ENCODE results near the gene GFAP. TPM values are rescaled to one million over a fixed set of nuclear protein-coding genes. Genes with fewer than 3 reads are reported as not detected.

The GFAP gene
- total and polyA plus RNA-seq, 2 experiments from 2014 or later: 0.10 TPM; not detected in 1

DNA sequence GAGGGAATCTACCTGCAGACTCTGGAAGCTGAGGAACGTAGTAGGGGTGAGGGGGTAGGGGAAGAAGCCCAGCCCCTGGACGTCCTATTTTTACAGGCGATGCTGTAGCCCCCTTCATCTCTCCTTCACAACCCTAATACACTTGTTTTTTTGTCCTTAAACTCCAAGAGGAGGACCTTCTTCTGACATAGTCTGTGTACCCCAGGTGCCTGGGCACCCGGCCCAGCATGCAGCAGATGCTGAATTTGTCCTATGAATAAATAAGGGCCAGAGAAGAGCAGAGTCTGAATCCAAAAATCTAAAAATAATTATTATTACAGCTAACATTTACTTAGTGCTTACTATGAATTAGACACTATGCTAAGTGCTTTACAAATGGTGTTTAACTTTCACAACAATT is 27.2 kb upstream of the GFAP start:
- no peaks in the 10 kb centered on the region for H3K9me2 ChIP-seq (replicated peaks; ENCODE audit: insufficient read depth)
- no peaks in the 10 kb centered on the region for H3K36me3 ChIP-seq (replicated peaks; ENCODE audit: insufficient read depth, low read depth)
- H2AFZ ChIP-seq: no peak overlapping the region
- H3K27ac ChIP-seq: no peak overlapping the region
- TF ChIP-seq EZH2phosphoT487 (IDR thresholded peaks at IDR 0.05; ENCODE audit: low read depth, severe bottlenecking, unreplicated experiment) (no peak), EZH2 (IDR thresholded peaks at IDR 0.05; ENCODE audit: borderline replicate concordance) (no peak)
- TF ChIP-seq, protein P1, sequence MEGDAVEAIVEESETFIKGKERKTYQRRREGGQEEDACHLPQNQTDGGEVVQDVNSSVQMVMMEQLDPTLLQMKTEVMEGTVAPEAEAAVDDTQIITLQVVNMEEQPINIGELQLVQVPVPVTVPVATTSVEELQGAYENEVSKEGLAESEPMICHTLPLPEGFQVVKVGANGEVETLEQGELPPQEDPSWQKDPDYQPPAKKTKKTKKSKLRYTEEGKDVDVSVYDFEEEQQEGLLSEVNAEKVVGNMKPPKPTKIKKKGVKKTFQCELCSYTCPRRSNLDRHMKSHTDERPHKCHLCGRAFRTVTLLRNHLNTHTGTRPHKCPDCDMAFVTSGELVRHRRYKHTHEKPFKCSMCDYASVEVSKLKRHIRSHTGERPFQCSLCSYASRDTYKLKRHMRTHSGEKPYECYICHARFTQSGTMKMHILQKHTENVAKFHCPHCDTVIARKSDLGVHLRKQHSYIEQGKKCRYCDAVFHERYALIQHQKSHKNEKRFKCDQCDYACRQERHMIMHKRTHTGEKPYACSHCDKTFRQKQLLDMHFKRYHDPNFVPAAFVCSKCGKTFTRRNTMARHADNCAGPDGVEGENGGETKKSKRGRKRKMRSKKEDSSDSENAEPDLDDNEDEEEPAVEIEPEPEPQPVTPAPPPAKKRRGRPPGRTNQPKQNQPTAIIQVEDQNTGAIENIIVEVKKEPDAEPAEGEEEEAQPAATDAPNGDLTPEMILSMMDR (IDR thresholded peaks at IDR 0.05; ENCODE audit: poor library complexity): no peak
- no peaks in the 10 kb centered on the region for H3K9me3 ChIP-seq (ENCODE audit: low read depth)
- WGBS (ENCODE audit: low lambda C conversion rate, missing lambda C conversion rate): 89% methylated on average over 4 of the region's 4 CpGs
- no peak overlapping the region for H3K4me3 ChIP-seq
- H4K20me1 ChIP-seq (ENCODE audit: insufficient read depth, poor library complexity, severe bottlenecking): no peaks in the 10 kb centered on the region
- H3K4me1 ChIP-seq (ENCODE audit: insufficient read depth): no peaks in the 10 kb centered on the region
- H3K79me2 ChIP-seq: peaks cover 82% of the 10 kb centered on the region
- H3K4me2 ChIP-seq: no peak overlapping the region
- DNase-seq (ENCODE audit: low spot score): no peak
- no peaks in the 10 kb centered on the region for H3K27me3 ChIP-seq

DNA sequence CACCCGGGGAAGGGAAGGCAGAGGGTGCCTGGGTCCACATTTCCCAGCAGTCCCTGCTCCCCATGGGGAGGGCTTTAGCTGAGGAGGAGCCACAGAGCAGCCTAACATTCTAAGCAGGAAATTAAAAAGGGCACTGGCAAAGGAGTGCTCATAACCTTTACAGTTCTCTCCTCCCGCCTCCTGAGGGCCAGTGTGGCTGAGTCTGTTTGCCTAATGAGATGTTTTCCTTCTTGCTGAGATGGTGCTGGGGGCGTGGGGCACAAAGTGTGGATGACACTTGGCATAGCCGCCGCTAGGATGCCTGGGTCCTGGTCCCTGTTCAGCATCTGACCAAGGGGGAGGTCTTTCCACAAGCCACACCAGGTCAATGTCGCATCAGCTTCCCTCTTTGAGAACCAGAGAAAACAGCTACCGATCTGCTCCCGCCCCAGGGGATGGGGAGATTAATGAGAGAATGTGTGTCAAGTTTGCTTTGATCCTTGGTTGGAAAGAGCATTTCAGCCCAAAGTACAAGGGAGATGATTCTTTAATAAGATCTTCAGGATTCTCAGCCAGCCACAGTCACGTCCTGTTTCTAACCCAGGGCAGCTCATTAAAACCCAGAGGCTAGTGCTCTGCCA is 26.5 kb upstream of the GFAP start:
- no peak for DNase-seq (ENCODE audit: low spot score)
- no peaks in the 10 kb centered on the region for H4K20me1 ChIP-seq (ENCODE audit: insufficient read depth, poor library complexity, severe bottlenecking)
- H3K9me2 ChIP-seq (replicated peaks; ENCODE audit: insufficient read depth): no peaks in the 10 kb centered on the region
- H3K27ac ChIP-seq: no peak overlapping the region
- no peak overlapping the region for H3K4me2 ChIP-seq
- no peaks in the 10 kb centered on the region for H3K27me3 ChIP-seq
- 71% methylated on average over 9 of the region's 9 CpGs for whole genome bisulfite sequencing (ENCODE audit: low lambda C conversion rate, missing lambda C conversion rate)
- no peaks in the 10 kb centered on the region for H3K9me3 ChIP-seq (ENCODE audit: low read depth)
- H3K79me2 ChIP-seq: peaks cover 79% of the 10 kb centered on the region
- H3K4me3 ChIP-seq: no peak overlapping the region
- no peaks in the 10 kb centered on the region for H3K36me3 ChIP-seq (replicated peaks; ENCODE audit: insufficient read depth, low read depth)
- TF ChIP-seq, protein P1 (IDR thresholded peaks at IDR 0.05; ENCODE audit: poor library complexity): no peak
- TF ChIP-seq EZH2 (IDR thresholded peaks at IDR 0.05; ENCODE audit: borderline replicate concordance) (no peak), EZH2phosphoT487 (IDR thresholded peaks at IDR 0.05; ENCODE audit: low read depth, severe bottlenecking, unreplicated experiment) (no peak)
- H3K4me1 ChIP-seq (ENCODE audit: insufficient read depth): no peaks in the 10 kb centered on the region
- H2AFZ ChIP-seq: no peak overlapping the region

DNA sequence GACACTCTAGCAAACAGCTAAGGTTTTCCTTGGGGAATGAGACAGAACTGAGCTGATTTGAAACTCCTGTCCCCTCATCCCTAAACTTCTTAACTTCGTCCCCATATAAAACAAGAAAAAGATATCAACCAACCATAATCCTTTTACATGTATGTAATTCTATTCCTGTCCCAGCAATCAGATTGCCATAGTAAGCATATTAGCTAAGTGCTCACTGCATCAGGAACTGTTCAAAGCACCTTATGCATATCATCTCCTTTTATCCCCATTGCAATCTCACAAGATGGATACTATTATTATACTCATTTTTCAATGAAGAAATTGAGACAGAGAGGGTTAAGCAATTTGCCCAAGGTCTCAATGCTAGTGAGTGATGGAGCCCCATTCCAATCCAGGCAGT is 25.5 kb upstream of the GFAP start:
- Histone ChIP-seq H3K4me1 (ENCODE audit: insufficient read depth) (no peaks in the 10 kb centered on the region), H3K36me3 (replicated peaks; ENCODE audit: insufficient read depth, low read depth) (no peaks in the 10 kb centered on the region), H3K9me3 (ENCODE audit: low read depth) (no peaks in the 10 kb centered on the region), H3K79me2 (peaks cover 69% of the 10 kb centered on the region), H3K4me3 (no peak overlapping the region), H3K4me2 (no peak overlapping the region), H3K27ac (no peak overlapping the region), H3K27me3 (no peaks in the 10 kb centered on the region), H4K20me1 (ENCODE audit: insufficient read depth, poor library complexity, severe bottlenecking) (no peaks in the 10 kb centered on the region), H2AFZ (no peak overlapping the region), H3K9me2 (replicated peaks; ENCODE audit: insufficient read depth) (no peaks in the 10 kb centered on the region)
- WGBS (ENCODE audit: low lambda C conversion rate, missing lambda C conversion rate): 79% methylated on average over 1 of the region's 1 CpG
- TF ChIP-seq EZH2phosphoT487 (IDR thresholded peaks at IDR 0.05; ENCODE audit: low read depth, severe bottlenecking, unreplicated experiment) (no peak), EZH2 (IDR thresholded peaks at IDR 0.05; ENCODE audit: borderline replicate concordance) (no peak)
- TF ChIP-seq, protein P1 (IDR thresholded peaks at IDR 0.05; ENCODE audit: poor library complexity): no peak
- no peak for DNase-seq (ENCODE audit: low spot score)
